Measurements from ENCODE around the gene R3HCC1L.

R3HCC1L gene

DNA sequence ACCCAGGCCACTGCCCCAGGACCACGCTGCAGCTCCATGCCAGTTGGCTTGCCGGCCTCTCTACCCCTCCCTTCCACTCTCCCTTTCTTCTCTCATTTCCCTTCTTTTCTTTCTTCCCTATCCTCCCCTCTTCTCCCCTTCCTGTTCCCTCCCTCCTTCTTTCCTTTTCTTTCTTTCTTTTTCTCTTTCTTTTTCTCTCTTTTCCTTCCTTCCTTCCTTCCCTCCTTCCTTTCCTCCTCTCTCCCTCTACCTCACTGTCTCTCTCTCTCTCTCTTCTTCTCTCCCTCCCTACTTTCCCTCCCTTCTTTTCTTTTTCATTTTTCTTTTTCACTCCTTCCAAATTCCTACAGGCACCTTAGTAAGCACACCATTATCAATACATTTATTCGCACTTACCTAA, 30.3 kb upstream of the R3HCC1L start:
- TF ChIP-seq GLIS3 (CRISPR knock-in tag; IDR thresholded peaks at IDR 0.05) (no peak), ZFP30 (CRISPR knock-in tag; IDR thresholded peaks at IDR 0.05) (no peak), PPARA (CRISPR knock-in tag; IDR thresholded peaks at IDR 0.05; ENCODE audit: borderline replicate concordance) (no peak), BACH2 (CRISPR knock-in tag; IDR thresholded peaks at IDR 0.05; ENCODE audit: borderline replicate concordance) (no peak), OSR1 (CRISPR knock-in tag; IDR thresholded peaks at IDR 0.05) (no peak), RARB (CRISPR knock-in tag; IDR thresholded peaks at IDR 0.05) (no peak), TOX (CRISPR knock-in tag; IDR thresholded peaks at IDR 0.05; ENCODE audit: borderline replicate concordance) (no peak), ISL1 (CRISPR knock-in tag; IDR thresholded peaks at IDR 0.05) (no peak), ZNF8 (CRISPR knock-in tag; IDR thresholded peaks at IDR 0.05) (no peak), ZC3H10 (CRISPR knock-in tag; IDR thresholded peaks at IDR 0.05) (no peak), CSDC2 (CRISPR knock-in tag; IDR thresholded peaks at IDR 0.05) (no peak), ZNF565 (CRISPR knock-in tag; conservative IDR thresholded peaks at IDR 0.05; ENCODE audit: low read depth) (no peak)
- TF ChIP-seq, protein P1, sequence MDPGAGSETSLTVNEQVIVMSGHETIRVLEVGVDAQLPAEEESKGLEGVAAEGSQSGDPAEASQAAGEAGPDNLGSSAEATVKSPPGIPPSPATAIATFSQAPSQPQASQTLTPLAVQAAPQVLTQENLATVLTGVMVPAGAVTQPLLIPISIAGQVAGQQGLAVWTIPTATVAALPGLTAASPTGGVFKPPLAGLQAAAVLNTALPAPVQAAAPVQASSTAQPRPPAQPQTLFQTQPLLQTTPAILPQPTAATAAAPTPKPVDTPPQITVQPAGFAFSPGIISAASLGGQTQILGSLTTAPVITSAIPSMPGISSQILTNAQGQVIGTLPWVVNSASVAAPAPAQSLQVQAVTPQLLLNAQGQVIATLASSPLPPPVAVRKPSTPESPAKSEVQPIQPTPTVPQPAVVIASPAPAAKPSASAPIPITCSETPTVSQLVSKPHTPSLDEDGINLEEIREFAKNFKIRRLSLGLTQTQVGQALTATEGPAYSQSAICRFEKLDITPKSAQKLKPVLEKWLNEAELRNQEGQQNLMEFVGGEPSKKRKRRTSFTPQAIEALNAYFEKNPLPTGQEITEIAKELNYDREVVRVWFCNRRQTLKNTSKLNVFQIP (CRISPR knock-in tag; IDR thresholded peaks at IDR 0.05; ENCODE audit: borderline replicate concordance, low read depth) = no peak
- TF ChIP-seq, protein P2, sequence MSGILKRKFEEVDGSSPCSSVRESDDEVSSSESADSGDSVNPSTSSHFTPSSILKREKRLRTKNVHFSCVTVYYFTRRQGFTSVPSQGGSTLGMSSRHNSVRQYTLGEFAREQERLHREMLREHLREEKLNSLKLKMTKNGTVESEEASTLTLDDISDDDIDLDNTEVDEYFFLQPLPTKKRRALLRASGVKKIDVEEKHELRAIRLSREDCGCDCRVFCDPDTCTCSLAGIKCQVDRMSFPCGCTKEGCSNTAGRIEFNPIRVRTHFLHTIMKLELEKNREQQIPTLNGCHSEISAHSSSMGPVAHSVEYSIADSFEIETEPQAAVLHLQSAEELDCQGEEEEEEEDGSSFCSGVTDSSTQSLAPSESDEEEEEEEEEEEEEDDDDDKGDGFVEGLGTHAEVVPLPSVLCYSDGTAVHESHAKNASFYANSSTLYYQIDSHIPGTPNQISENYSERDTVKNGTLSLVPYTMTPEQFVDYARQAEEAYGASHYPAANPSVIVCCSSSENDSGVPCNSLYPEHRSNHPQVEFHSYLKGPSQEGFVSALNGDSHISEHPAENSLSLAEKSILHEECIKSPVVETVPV (CRISPR knock-in tag; IDR thresholded peaks at IDR 0.05) = no peak
- ATAC-seq = no peak

DNA sequence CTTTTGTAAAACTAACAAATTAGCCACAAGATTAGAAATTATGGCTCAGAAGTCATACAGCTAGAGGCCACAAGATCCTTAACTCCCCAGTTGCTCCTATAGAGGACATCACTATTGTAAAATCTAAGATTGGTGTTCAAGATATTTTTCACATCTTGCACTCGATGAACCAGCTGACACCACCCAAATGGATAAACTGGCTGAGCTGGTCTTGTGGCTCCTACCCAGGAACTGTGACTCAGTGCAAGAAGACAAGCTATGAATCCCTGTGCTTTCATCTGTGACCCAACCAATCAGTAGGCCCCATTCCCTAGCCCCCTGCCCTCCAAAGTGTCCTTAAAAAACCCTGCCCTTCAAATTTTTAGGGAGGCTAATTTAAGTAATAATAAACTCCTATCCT, 27.9 kb upstream of the R3HCC1L start:
- TF ChIP-seq BACH2 (CRISPR knock-in tag; IDR thresholded peaks at IDR 0.05; ENCODE audit: borderline replicate concordance) (no peak), ZNF565 (CRISPR knock-in tag; conservative IDR thresholded peaks at IDR 0.05; ENCODE audit: low read depth) (no peak), ESRRG (CRISPR knock-in tag; IDR thresholded peaks at IDR 0.05) (no peak), ZC3H10 (CRISPR knock-in tag; IDR thresholded peaks at IDR 0.05) (no peak), CSDC2 (CRISPR knock-in tag; IDR thresholded peaks at IDR 0.05) (no peak)
- TF ChIP-seq, protein P1 (CRISPR knock-in tag; IDR thresholded peaks at IDR 0.05; ENCODE audit: borderline replicate concordance, low read depth) = no peak
- TF ChIP-seq, protein P2 (CRISPR knock-in tag; IDR thresholded peaks at IDR 0.05) = no peak
- TF ChIP-seq, protein P3, sequence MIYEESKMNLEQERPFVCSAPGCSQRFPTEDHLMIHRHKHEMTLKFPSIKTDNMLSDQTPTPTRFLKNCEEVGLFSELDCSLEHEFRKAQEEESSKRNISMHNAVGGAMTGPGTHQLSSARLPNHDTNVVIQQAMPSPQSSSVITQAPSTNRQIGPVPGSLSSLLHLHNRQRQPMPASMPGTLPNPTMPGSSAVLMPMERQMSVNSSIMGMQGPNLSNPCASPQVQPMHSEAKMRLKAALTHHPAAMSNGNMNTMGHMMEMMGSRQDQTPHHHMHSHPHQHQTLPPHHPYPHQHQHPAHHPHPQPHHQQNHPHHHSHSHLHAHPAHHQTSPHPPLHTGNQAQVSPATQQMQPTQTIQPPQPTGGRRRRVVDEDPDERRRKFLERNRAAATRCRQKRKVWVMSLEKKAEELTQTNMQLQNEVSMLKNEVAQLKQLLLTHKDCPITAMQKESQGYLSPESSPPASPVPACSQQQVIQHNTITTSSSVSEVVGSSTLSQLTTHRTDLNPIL (CRISPR knock-in tag; IDR thresholded peaks at IDR 0.05; ENCODE audit: low read depth) = no peak
- ATAC-seq = no peak

DNA sequence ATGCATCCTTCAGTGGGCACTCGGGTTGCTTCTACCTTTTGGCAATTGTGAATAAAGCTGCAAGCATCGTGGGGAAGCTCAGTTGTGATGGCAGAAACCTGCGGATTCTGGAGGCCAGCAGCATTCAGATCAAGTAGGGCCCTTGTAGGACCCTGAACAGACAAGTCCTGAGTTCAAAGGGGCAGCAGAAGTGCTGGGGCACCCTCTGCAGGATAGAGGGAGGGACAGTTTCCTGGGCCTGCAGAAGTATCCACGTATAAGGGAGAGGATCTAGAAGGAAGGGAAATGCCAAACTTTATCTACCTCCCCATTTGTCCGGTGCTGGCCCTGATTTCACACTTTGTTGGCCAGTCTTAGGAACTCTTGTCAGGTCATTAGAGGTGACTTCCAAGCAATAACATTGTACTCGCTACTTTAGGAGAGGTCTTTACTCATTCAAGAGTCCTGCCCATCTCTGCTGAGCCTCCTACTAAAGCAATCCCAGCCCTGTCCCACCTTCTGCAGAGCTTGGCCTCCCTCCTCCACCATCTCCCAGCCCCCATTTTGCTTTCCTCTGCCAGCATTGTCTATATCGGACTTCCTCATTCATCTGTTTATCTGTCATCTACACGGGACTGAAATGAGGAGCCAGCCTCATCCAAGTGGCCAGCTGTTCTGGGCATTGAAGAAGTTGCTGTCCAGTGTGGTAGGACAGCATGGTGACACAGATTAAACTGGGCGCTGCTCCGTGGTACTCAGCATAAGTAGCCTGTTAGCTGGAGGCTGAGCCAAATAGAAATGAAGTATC, 26.6 kb upstream of the R3HCC1L start:
- TF ChIP-seq ZNF70 (CRISPR knock-in tag; IDR thresholded peaks at IDR 0.05) = no peak
- no peak for TF ChIP-seq GLIS3 (CRISPR knock-in tag; IDR thresholded peaks at IDR 0.05)
- no peak for ATAC-seq

DNA sequence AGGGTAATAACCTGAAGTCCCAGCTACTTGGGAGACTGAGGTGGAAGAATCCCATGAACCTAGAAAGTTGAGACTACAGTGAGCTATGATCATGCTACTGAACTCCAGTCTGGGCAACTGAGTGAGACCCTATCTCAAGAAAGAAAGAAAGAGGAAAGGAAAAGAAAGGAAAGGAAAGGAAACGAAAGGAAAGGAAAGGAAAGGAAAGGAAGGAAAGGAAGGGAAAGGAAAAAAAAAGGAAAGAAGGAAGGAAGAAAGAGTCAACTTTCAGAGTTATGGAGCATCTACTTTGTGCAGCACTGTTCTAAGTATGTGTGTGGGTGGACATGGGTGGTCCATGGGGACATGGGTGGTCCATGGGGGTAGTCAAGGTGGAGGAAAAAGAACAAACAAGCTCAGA, 24.1 kb upstream of the R3HCC1L start:
- ATAC-seq = no peak
- no peak for TF ChIP-seq ZC3H10 (CRISPR knock-in tag; IDR thresholded peaks at IDR 0.05)
- TF ChIP-seq ZNF70 (CRISPR knock-in tag; IDR thresholded peaks at IDR 0.05) = no peak
- no peak for TF ChIP-seq ZNF8 (CRISPR knock-in tag; IDR thresholded peaks at IDR 0.05)
- TF ChIP-seq OSR1 (CRISPR knock-in tag; IDR thresholded peaks at IDR 0.05) = no peak
- no peak for TF ChIP-seq CSDC2 (CRISPR knock-in tag; IDR thresholded peaks at IDR 0.05)
- TF ChIP-seq, protein P3 (CRISPR knock-in tag; IDR thresholded peaks at IDR 0.05; ENCODE audit: low read depth) = no peak
- no peak for TF ChIP-seq PPARA (CRISPR knock-in tag; IDR thresholded peaks at IDR 0.05; ENCODE audit: borderline replicate concordance)
- TF ChIP-seq, protein P4, sequence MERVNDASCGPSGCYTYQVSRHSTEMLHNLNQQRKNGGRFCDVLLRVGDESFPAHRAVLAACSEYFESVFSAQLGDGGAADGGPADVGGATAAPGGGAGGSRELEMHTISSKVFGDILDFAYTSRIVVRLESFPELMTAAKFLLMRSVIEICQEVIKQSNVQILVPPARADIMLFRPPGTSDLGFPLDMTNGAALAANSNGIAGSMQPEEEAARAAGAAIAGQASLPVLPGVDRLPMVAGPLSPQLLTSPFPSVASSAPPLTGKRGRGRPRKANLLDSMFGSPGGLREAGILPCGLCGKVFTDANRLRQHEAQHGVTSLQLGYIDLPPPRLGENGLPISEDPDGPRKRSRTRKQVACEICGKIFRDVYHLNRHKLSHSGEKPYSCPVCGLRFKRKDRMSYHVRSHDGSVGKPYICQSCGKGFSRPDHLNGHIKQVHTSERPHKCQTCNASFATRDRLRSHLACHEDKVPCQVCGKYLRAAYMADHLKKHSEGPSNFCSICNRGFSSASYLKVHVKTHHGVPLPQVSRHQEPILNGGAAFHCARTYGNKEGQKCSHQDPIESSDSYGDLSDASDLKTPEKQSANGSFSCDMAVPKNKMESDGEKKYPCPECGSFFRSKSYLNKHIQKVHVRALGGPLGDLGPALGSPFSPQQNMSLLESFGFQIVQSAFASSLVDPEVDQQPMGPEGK (CRISPR knock-in tag; IDR thresholded peaks at IDR 0.05; ENCODE audit: borderline replicate concordance) = no peak
- TF ChIP-seq ARNTL (CRISPR knock-in tag; IDR thresholded peaks at IDR 0.05; ENCODE audit: borderline replicate concordance, low read depth) = no peak
- TF ChIP-seq, protein P1 (CRISPR knock-in tag; IDR thresholded peaks at IDR 0.05; ENCODE audit: borderline replicate concordance, low read depth) = no peak
